ENCODE measurements around the gene IFNGR2. TPM values are rescaled to one million over a fixed set of nuclear protein-coding genes. Genes with fewer than 3 reads are reported as not detected.

Gene IFNGR2
- total and polyA plus RNA-seq, 2 of the 13 experiments (the other 11 are each of a cell fraction or from before 2014, with no cell fraction given) = 61.3 to 117 TPM

DNA sequence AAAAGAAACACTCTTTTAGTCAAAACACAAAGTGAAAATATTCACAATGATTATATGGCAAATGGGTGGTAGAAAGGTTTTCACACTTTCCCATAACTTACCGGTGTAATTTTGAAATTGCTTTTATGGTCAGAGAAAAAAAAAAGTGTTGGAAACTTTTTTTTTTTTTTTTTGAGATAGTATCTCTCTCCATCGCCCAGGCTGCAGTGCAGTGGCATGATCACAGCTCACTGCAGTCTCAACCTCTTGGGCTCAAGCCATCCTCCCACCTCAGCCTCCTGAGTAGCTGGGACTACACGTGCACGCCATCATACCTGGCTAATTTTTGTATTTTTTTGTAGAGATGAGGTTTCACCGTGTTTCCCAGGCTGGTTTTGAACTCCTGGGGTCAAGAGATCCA is 3.3 kb downstream of the IFNGR2 start:
- Histone ChIP-seq H3K27ac (ENCODE audit: extremely low read length, insufficient read depth, low read length) (peak overlapping the region; percentile 79), H4K20me1 (ENCODE audit: insufficient read depth, low read length) (no peaks in the 10 kb centered on the region), H2AFZ (ENCODE audit: low read length) (no peak overlapping the region), H3K9me3 (ENCODE audit: low read length) (no peaks in the 10 kb centered on the region), H3K79me2 (ENCODE audit: insufficient read depth, low read length) (peaks cover 69% of the 10 kb centered on the region), H3K36me3 (replicated peaks in 1 of 2; ENCODE audit: control insufficient read depth in 1 of 2, insufficient read depth in 2 of 2, low read length in 2 of 2) (peaks cover under 1 to 21% of the 10 kb centered on the region in 2 experiments; a peak in 4 of 5 replicates), H3K9ac (ENCODE audit: insufficient read depth, low read depth, low read length) (no peak overlapping the region), H3K4me3 (replicated peaks in 1 of 3; ENCODE audit: insufficient read depth in 1 of 3, low read depth in 2 of 3, low read length in 3 of 3) (no peak overlapping the region), H3K4me2 (ENCODE audit: low read depth, low read length) (peak overlapping the region; percentile 87), H3K27me3 (ENCODE audit: control insufficient read depth in 1 of 2, insufficient read depth in 2 of 2, low read length in 2 of 2) (no peaks in the 10 kb centered on the region; a peak in 1 of 5 replicates), H3K4me1 (ENCODE audit: insufficient read depth, low read length) (peaks cover 69% of the 10 kb centered on the region)
- no peak for ATAC-seq
- 79% methylated on average over 5 of the region's 5 CpGs for WGBS (ENCODE audit: low lambda C conversion rate)
- no peak for DNase-seq (ENCODE audit: low spot score)
- intact Hi-C loops (cut with micrococcal nuclease; ENCODE audit: unreplicated experiment) (loop anchor here (1.0 kb wide), 1 partner anchor 23 kb away; no protein-coding TSS in a partner anchor), in situ Hi-C loops (cut with HindIII; ENCODE audit: extremely low pct_ligation_motif_present, low pct_unique_long_range_greater_than_20kb) (no loop called here)
- POLR2A ChIA-PET = interaction anchor here (3.2 kb wide), 1 partner anchor 24 kb away, joined by 18 read pairs; no protein-coding TSS in a partner anchor
- BruUV-seq (replicated peaks) = no TSS peak
- no peak for FAIRE-seq
- CTCF ChIA-PET (ENCODE audit: low intra/inter-chr PET ratio, low total read pairs) = no interaction called here
- no peak for TF ChIP-seq ZSCAN29 (CRISPR knock-in tag; conservative IDR thresholded peaks at IDR 0.05)
- TF ChIP-seq, protein P1, sequence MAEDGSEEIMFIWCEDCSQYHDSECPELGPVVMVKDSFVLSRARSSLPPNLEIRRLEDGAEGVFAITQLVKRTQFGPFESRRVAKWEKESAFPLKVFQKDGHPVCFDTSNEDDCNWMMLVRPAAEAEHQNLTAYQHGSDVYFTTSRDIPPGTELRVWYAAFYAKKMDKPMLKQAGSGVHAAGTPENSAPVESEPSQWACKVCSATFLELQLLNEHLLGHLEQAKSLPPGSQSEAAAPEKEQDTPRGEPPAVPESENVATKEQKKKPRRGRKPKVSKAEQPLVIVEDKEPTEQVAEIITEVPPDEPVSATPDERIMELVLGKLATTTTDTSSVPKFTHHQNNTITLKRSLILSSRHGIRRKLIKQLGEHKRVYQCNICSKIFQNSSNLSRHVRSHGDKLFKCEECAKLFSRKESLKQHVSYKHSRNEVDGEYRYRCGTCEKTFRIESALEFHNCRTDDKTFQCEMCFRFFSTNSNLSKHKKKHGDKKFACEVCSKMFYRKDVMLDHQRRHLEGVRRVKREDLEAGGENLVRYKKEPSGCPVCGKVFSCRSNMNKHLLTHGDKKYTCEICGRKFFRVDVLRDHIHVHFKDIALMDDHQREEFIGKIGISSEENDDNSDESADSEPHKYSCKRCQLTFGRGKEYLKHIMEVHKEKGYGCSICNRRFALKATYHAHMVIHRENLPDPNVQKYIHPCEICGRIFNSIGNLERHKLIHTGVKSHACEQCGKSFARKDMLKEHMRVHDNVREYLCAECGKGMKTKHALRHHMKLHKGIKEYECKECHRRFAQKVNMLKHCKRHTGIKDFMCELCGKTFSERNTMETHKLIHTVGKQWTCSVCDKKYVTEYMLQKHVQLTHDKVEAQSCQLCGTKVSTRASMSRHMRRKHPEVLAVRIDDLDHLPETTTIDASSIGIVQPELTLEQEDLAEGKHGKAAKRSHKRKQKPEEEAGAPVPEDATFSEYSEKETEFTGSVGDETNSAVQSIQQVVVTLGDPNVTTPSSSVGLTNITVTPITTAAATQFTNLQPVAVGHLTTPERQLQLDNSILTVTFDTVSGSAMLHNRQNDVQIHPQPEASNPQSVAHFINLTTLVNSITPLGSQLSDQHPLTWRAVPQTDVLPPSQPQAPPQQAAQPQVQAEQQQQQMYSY (CRISPR knock-in tag; IDR thresholded peaks at IDR 0.05) = no peak
- TF ChIP-seq, protein P2, sequence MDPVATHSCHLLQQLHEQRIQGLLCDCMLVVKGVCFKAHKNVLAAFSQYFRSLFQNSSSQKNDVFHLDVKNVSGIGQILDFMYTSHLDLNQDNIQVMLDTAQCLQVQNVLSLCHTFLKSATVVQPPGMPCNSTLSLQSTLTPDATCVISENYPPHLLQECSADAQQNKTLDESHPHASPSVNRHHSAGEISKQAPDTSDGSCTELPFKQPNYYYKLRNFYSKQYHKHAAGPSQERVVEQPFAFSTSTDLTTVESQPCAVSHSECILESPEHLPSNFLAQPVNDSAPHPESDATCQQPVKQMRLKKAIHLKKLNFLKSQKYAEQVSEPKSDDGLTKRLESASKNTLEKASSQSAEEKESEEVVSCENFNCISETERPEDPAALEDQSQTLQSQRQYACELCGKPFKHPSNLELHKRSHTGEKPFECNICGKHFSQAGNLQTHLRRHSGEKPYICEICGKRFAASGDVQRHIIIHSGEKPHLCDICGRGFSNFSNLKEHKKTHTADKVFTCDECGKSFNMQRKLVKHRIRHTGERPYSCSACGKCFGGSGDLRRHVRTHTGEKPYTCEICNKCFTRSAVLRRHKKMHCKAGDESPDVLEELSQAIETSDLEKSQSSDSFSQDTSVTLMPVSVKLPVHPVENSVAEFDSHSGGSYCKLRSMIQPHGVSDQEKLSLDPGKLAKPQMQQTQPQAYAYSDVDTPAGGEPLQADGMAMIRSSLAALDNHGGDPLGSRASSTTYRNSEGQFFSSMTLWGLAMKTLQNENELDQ (CRISPR knock-in tag; IDR thresholded peaks at IDR 0.05; ENCODE audit: borderline replicate concordance) = no peak
- no peak for TF ChIP-seq ZNF335 (CRISPR knock-in tag; IDR thresholded peaks at IDR 0.05)
- TF ChIP-seq ZNF354B (CRISPR knock-in tag; IDR thresholded peaks at IDR 0.05) = no peak
- TF ChIP-seq, protein P3, sequence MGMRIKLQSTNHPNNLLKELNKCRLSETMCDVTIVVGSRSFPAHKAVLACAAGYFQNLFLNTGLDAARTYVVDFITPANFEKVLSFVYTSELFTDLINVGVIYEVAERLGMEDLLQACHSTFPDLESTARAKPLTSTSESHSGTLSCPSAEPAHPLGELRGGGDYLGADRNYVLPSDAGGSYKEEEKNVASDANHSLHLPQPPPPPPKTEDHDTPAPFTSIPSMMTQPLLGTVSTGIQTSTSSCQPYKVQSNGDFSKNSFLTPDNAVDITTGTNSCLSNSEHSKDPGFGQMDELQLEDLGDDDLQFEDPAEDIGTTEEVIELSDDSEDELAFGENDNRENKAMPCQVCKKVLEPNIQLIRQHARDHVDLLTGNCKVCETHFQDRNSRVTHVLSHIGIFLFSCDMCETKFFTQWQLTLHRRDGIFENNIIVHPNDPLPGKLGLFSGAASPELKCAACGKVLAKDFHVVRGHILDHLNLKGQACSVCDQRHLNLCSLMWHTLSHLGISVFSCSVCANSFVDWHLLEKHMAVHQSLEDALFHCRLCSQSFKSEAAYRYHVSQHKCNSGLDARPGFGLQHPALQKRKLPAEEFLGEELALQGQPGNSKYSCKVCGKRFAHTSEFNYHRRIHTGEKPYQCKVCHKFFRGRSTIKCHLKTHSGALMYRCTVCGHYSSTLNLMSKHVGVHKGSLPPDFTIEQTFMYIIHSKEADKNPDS (CRISPR knock-in tag; IDR thresholded peaks at IDR 0.05) = no peak
- no peak for TF ChIP-seq ATM (IDR thresholded peaks at IDR 0.05; ENCODE audit: borderline replicate concordance)
- no peak for TF ChIP-seq PAXIP1 (CRISPR knock-in tag; conservative IDR thresholded peaks at IDR 0.05)
- TF ChIP-seq, protein P4, sequence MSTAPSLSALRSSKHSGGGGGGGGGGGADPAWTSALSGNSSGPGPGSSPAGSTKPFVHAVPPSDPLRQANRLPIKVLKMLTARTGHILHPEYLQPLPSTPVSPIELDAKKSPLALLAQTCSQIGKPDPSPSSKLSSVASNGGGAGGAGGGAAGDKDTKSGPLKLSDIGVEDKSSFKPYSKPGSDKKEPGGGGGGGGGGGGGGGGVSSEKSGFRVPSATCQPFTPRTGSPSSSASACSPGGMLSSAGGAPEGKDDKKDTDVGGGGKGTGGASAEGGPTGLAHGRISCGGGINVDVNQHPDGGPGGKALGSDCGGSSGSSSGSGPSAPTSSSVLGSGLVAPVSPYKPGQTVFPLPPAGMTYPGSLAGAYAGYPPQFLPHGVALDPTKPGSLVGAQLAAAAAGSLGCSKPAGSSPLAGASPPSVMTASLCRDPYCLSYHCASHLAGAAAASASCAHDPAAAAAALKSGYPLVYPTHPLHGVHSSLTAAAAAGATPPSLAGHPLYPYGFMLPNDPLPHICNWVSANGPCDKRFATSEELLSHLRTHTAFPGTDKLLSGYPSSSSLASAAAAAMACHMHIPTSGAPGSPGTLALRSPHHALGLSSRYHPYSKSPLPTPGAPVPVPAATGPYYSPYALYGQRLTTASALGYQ (CRISPR knock-in tag; IDR thresholded peaks at IDR 0.05) = no peak
- TF ChIP-seq MLLT10 (CRISPR knock-in tag; IDR thresholded peaks at IDR 0.05) = no peak

Data from HepG2 (cell line).